HUES48 (cell line): ENCODE results near the gene CALML5.

Experiments used
- H3K27ac ChIP-seq: one replicate; pipeline ENCODE4 v1.7.0; 2013; ENCODE audit warnings: low read depth, low read length, inconsistent platforms
- H3K27me3 ChIP-seq: 2 replicates; pipeline ENCODE4 v1.6.1; 2013; ENCODE audit warnings: mild to moderate bottlenecking, low read length; ENCODE audit not compliant: control insufficient read depth, insufficient read depth
- H3K36me3 ChIP-seq: 2 replicates; pipeline ENCODE4 v1.6.1; 2013; ENCODE audit warnings: low read length; ENCODE audit not compliant: control insufficient read depth, insufficient read depth
- H3K4me1 ChIP-seq: 2 replicates; pipeline ENCODE4 v1.6.1; 2013; ENCODE audit warnings: mild to moderate bottlenecking, low read length; ENCODE audit not compliant: control insufficient read depth, insufficient read depth
- H3K4me3 ChIP-seq: 2 replicates; pipeline ENCODE4 v1.5.1; 2013; ENCODE audit warnings: mild to moderate bottlenecking, low read depth, low read length
- H3K9ac ChIP-seq: 2 replicates; pipeline ENCODE4 v1.6.1; 2013; ENCODE audit warnings: mild to moderate bottlenecking, low read depth, low read length, moderate library complexity
- H3K9me3 ChIP-seq: 2 replicates; pipeline ENCODE4 v1.6.1; 2013; ENCODE audit warnings: low read length; ENCODE audit not compliant: control insufficient read depth, insufficient read depth

CALML5 gene

DNA sequence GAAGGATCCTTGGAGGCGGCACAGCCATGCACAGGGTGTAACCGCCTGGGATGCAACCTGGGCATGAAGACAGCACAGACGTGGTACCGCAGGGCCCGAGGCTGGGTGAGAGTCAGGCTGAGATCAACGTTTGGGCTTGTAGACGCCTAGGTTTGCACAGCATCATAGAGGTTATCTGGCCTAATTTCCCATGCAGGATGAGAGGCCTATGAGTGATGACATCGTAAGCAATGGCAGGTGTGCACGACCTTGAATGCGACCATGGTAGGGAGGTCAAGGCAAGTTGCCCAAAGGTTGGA is 32.9 kb upstream of the CALML5 start:
- Histone ChIP-seq H3K9me3 (no peaks in the 10 kb centered on the region), H3K4me1 (no peaks in the 10 kb centered on the region), H3K27ac (no peak overlapping the region), H3K9ac (no peak overlapping the region), H3K27me3 (no peaks in the 10 kb centered on the region), H3K4me3 (no peak overlapping the region), H3K36me3 (no peaks in the 10 kb centered on the region)

DNA sequence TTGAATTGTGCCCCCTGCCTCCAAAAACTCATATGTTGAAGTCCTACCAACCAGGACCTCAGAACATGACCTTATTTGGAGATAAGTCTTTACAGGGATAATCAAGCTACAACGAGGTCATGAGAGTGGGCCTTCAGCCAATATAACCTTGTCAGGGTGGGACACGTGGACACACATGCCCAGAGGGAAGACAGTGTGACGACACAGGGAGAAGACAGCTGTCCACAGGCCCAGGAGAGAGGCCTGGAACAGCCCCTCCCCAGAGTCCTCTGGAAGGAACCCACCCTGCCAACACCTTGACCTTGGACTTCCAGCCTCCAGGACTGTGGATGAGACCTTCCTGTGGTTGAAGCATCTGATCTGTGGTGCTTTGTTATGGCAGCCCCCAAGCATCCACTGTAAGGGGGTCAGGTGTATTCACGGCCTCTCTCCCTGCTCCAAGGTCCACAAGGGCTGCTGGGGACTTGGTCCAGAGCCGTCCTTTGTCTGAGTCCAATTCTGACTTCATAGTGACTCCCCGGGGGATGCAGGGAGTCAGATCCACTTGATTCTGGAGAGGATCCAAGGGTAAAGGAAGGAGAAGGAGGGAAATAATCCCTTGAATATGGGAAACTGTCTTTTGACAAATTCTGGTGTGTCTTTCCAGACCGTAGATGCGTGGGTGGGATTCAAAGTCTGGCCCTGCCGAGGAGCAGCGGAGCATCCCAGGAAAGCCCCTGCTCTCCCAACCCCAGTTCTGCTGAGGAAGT is 32.4 kb upstream of the CALML5 start:
- Histone ChIP-seq H3K9me3 (no peaks in the 10 kb centered on the region), H3K27me3 (no peaks in the 10 kb centered on the region), H3K27ac (no peak overlapping the region), H3K4me1 (no peaks in the 10 kb centered on the region), H3K36me3 (no peaks in the 10 kb centered on the region), H3K9ac (no peak overlapping the region), H3K4me3 (no peak overlapping the region)

DNA sequence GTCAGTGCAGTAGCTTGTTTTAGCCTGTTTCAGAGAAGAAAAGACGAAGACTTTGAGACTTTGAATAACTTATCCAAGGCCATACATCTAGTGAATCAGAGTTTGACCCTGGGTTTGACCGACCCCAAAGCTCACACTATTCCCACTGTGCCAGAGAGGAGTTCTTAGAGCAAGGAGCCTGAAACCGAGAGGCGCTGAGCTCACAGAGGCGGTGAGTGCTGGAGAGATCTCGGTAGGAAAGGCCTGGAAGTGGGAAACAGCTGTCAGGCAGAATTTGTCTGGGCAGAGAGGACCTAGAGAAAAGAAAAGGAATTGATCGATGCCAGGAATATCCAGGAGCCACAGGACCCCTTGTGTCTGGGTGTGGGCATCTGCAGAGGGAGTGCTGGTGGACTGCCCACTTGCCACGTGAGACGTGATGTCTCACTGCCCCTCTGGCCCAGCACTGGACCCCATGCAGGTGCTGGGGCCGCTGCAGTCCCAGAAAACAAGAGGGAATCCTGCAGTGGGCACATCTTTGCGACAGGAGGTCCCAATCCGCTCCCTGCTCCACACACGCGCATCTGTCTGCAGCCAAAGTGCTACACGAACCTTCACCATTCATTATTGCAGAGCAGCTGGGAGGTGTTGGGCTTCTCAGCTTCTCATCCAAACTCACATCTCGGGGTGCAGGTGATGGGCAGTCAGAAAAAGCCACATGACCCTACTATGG is 31.6 kb upstream of the CALML5 start:
- Histone ChIP-seq H3K36me3 (no peaks in the 10 kb centered on the region), H3K9ac (no peak overlapping the region), H3K4me1 (no peaks in the 10 kb centered on the region), H3K27ac (no peak overlapping the region), H3K4me3 (no peak overlapping the region), H3K27me3 (no peaks in the 10 kb centered on the region), H3K9me3 (no peaks in the 10 kb centered on the region)

DNA sequence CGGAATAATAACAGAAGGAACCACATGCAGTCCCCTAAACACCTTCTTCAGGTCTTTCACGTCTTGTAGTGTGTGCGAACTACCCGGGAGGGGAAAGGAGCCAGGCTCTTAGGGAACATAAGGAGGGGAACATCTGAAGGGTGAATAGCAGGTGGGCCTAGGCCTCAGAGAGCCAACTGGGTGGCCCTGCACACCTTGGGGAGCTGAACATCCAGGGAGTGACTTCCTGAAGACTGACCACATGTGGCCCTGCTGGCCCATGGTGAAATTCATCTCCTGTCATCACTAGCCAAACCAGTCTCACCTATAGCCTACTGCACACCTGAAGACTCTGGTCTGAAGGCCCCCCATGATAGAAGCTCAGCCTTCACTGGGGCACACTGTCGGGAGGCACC is 31.0 kb upstream of the CALML5 start:
- H3K27me3 ChIP-seq: no peaks in the 10 kb centered on the region
- no peaks in the 10 kb centered on the region for H3K4me1 ChIP-seq
- no peaks in the 10 kb centered on the region for H3K36me3 ChIP-seq
- no peak overlapping the region for H3K9ac ChIP-seq
- no peak overlapping the region for H3K27ac ChIP-seq
- H3K4me3 ChIP-seq: no peak overlapping the region
- no peaks in the 10 kb centered on the region for H3K9me3 ChIP-seq

DNA sequence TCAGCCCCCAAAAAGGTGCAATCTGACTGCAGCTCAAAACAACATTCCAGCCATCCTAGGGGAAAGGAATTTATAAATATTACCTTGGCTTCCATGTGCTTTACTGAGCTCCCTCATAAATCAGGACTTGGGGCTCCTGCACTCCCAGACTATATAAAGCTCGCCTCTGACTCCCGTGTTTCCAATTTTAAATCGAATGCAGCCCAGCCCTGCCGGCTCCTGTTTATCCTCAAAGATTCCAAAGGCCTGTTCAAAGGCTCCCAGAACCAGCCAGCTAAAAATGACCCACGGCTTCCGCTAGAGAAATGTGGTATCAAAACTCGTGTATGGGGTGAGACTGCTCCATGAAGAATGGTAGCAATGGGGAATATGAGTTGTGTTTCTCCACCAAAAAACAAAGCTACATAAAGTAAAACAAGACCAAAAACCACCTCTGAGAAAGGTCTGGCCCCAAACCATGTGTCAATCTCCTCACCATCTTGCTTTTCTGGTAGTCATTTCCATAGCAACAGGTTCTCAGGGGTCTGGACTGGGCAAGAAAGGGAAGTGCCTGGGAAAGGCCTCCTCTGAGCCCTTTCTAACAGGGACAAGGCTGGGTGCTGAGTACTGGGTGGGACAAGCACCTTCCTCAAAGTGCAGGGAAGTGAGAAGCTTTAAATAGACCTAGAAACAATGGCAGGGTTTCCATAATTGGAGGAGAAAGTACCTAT is 30.5 kb upstream of the CALML5 start:
- H3K27ac ChIP-seq: no peak overlapping the region
- no peak overlapping the region for H3K4me3 ChIP-seq
- no peak overlapping the region for H3K9ac ChIP-seq
- no peaks in the 10 kb centered on the region for H3K4me1 ChIP-seq
- no peaks in the 10 kb centered on the region for H3K9me3 ChIP-seq
- no peaks in the 10 kb centered on the region for H3K27me3 ChIP-seq
- no peaks in the 10 kb centered on the region for H3K36me3 ChIP-seq

DNA sequence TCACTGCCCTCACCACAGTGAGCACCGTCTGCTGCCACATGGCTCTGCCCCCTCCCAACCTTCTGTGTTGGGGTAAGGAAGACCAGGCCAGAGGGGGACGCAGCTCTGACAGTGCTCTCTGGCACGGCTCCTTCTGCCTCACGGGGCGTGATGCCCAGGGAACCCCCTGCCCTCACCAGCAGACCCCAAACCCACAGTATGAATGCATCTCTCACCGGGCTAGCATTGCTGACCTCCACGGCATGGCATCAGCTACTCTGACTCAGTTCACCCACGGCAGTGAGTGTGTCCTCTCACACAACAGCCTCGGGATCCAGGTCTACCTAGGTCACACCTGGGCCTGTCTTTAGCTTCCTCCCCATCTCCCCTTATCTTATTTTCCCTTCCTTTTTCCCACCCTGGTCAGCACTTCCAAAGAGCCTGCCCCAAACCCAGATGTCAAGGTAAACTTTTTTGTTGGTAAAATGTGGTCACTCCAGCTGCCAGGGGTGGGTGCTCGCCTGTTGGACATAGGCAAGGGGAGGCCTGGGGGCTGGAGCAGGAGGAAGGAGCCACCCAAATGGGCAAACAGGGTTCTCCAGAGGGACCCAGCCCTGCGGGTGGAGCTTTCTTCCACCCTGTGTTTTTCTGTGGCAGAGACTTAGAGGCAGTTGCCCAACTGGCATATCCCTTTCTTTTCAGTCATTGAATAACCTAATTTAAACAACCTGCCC is 29.8 kb upstream of the CALML5 start:
- no peaks in the 10 kb centered on the region for H3K27me3 ChIP-seq
- no peak overlapping the region for H3K9ac ChIP-seq
- H3K4me3 ChIP-seq: no peak overlapping the region
- no peaks in the 10 kb centered on the region for H3K4me1 ChIP-seq
- no peak overlapping the region for H3K27ac ChIP-seq
- H3K9me3 ChIP-seq: no peaks in the 10 kb centered on the region
- H3K36me3 ChIP-seq: no peaks in the 10 kb centered on the region

DNA sequence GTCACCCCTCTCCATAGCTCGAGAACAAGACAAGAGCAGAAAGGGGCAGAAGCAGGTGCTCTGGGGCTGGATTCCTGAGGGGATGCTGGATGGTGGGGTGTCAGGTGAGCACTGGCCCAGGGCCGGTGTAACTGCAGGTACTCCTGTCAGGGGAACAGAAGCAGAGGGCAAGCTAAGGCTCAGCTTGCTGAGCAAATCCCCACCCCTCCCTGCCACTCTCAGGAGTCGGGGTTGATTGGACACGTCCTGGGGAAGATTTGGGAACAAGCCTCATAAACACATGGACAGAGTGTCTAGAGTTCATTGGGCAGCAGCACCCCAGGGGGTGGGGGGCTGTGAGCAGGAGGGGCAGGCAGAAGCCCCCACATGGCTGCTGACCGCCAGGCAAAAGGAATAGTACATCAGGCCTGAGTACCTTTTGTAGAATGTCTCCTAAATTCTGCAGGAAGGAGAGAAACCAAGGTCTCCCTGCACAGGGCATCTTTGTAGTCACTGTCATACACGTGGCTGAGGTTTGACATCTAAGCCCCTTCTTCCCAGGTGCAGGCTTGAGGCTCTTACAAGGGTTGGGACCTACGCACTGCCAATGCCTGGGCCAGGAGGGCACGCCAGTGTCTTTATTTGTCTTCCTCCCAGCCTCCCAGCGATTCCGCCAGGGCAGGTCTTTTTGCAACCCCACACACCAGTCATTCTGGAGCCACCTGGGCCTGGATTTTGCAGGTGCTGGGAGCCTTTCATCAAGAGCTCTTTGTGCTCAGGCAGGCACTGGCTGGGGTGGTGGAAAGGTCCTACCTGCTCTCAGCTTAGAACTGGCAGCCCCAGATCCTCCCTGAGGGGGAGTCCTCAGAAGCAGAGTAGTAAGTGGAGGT is 28.2 kb upstream of the CALML5 start:
- H3K27ac ChIP-seq: no peak overlapping the region
- no peaks in the 10 kb centered on the region for H3K9me3 ChIP-seq
- H3K4me1 ChIP-seq: no peaks in the 10 kb centered on the region

DNA sequence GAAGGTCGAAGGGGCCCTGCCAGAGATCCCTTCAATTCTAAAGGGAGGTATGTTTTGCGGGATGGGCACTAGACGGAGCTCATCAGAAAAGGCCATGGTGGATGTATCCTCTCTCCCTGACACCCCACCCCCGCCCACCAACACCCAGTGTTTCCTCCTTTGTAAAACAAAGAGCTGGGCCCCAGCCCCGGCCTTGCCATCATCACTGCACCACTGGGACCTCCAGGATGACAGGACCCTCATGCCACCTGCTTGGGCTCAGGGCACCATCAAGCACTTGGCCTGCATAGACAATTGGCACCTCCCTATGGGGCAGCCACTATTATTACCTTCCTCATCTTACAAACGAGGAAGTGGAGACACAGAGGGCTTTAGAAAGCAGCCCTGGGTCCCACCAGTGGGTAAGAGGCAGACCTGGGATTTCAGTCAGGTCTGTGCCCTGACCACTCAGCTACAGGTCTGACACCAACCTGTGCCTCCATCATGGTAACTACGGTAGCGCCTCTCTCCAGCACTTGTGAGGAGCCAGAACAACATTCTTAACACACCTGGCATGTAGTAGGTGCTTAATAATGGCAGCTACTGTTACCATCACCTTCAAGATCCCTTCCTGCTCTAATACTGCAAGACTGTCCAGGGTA is 27.4 kb upstream of the CALML5 start:
- no peaks in the 10 kb centered on the region for H3K4me1 ChIP-seq

More for the DNA sequence above, 28.2 kb upstream of the CALML5 start:
- no peaks in the 10 kb centered on the region for H3K36me3 ChIP-seq
- no peaks in the 10 kb centered on the region for H3K27me3 ChIP-seq
- H3K9ac ChIP-seq: no peak overlapping the region
- no peak overlapping the region for H3K4me3 ChIP-seq

DNA sequence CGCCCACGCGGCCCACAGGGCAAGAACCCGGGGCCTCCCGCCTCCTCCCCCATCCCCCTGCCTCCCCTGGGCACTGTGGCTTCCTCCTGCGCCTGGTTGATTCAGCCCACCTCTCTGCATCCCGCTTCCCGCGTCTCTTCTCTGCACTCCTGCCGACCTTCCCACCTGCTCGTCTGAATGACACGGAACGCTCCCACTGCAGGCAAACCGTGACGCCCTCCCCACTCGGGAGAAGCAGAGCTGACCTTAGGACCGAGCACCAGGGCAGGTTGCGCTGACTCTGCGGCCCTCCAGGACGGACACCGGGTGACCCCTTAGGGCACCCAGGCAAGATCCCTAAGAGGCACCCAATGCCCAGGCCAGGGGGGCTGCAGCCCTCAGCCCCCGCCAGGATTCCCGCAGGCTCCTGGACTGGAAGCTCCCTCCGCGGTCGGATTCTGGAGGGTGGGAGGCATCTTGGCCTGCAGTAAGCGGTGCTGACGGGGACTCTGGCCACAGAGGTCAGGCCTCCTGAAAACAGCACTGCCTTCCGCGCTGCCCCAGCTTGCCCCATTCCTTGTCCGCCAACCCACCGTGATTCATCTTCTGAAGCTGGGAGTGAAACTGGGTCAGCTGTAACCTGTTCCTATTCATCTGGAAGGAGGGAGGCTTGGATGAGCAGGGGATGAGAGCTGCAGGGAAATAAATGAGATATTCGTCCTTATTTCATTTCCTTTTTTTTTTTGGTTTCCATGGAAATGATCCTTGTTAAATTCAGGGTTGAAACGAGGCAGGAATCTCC is 26.4 kb upstream of the CALML5 start:
- Histone ChIP-seq H3K9me3 (no peaks in the 10 kb centered on the region), H3K27me3 (no peaks in the 10 kb centered on the region), H3K9ac (no peak overlapping the region), H3K4me3 (no peak overlapping the region), H3K36me3 (no peaks in the 10 kb centered on the region), H3K4me1 (no peaks in the 10 kb centered on the region), H3K27ac (no peak overlapping the region)

More for the DNA sequence above, 27.4 kb upstream of the CALML5 start:
- Histone ChIP-seq H3K9me3 (no peaks in the 10 kb centered on the region), H3K4me3 (no peak overlapping the region), H3K27ac (no peak overlapping the region), H3K9ac (no peak overlapping the region), H3K27me3 (no peaks in the 10 kb centered on the region), H3K36me3 (no peaks in the 10 kb centered on the region)
